Tibial artery (tissue), 4 donors: Measurements from ENCODE around the gene FSIP1.

Experiments
- DNase-seq, 2 donors: peaks; one replicate each; pipeline ENCODE4 v3.0.0-alpha.2; 2019
- H3K27ac ChIP-seq, 2 donors: fragments of 200-600 bp; sonication (generic) in 1 of 2; 1 replicate in 1 of 2; 2 replicates in 1 of 2; pipeline ENCODE4 v1.5.1; 2018 to 2019; ENCODE audit warnings: mild to moderate bottlenecking in 1 of 2
- H3K27me3 ChIP-seq, 2 donors: fragments of 200-600 bp; sonication (generic) in 1 of 2; one replicate each; pipeline versions ENCODE4 v1.5.1 to v1.6.0; 2016 to 2019
- H3K36me3 ChIP-seq, 3 donors: fragments of 200-600 bp; sonication (generic) in 2 of 3; one replicate each; pipeline ENCODE4 v1.5.1; 2016 to 2019; ENCODE audit warnings: mild to moderate bottlenecking in 2 of 3
- H3K4me1 ChIP-seq, 4 donors: fragments of 200-600 bp; sonication (generic) in 2 of 4; 1 replicate in 3 of 4; 2 replicates in 1 of 4; pipeline ENCODE4 v1.5.1; 2016 to 2019
- H3K4me3 ChIP-seq, 2 donors: fragments of 200-600 bp; sonication (generic) in 1 of 2; 1 replicate in 1 of 2; 2 replicates in 1 of 2; pipeline ENCODE4 v1.5.1; 2018 to 2019; ENCODE audit warnings: mild to moderate bottlenecking in 2 of 2
- H3K9me3 ChIP-seq, 3 donors: fragments of 200-600 bp; sonication (generic) in 1 of 3; one replicate each; pipeline ENCODE4 v1.5.1; 2016 to 2019
- intact Hi-C: fragments of 100-400 bp; cut with DNase I; formaldehyde crosslinking; loops from one replicate; pipeline ENCODE4 v1.15.0; 2023; ENCODE audit warnings: low total_unique reads
- TF ChIP-seq, protein P1 (sequence below), 2 experiments: fragments of 200-600 bp in 1 of 2; fragments of 450-650 bp in 1 of 2; IDR thresholded peaks; one replicate each; pipeline ENCODE4 v1.5.1; 2017 to 2019; ENCODE audit warnings: antibody characterized with exemption in 2 of 2, mild to moderate bottlenecking in 1 of 2, moderate library complexity in 1 of 2

FSIP1 gene

DNA sequence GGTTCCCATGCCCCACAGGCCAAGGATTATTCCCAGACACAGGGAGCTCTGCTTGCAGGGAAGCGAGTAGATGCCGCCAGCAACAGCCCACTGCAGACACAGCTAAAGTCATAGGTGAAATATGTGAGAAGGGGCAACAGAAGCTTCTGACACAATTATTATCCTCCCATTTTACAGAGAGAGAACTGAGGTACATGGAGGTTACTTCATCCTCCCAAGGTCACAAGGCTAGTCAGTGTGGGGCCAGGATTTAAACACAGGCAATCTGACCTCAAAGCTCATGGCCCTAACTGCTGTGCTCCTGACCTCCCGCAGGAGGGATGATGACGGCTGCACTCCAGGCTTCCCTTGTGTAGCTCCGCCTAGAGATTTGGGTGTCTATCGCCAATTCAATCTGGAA is 15.7 kb upstream of the FSIP1 start:
- no peaks in the 10 kb centered on the region for H3K27me3 ChIP-seq
- TF ChIP-seq, protein P1, sequence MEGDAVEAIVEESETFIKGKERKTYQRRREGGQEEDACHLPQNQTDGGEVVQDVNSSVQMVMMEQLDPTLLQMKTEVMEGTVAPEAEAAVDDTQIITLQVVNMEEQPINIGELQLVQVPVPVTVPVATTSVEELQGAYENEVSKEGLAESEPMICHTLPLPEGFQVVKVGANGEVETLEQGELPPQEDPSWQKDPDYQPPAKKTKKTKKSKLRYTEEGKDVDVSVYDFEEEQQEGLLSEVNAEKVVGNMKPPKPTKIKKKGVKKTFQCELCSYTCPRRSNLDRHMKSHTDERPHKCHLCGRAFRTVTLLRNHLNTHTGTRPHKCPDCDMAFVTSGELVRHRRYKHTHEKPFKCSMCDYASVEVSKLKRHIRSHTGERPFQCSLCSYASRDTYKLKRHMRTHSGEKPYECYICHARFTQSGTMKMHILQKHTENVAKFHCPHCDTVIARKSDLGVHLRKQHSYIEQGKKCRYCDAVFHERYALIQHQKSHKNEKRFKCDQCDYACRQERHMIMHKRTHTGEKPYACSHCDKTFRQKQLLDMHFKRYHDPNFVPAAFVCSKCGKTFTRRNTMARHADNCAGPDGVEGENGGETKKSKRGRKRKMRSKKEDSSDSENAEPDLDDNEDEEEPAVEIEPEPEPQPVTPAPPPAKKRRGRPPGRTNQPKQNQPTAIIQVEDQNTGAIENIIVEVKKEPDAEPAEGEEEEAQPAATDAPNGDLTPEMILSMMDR (IDR thresholded peaks at IDR 0.05), result no peak
- no peak overlapping the region for H3K27ac ChIP-seq
- H3K36me3 ChIP-seq, result peaks cover 16 to 23% (median 20%) of the 10 kb centered on the region in 3 donors
- H3K4me1 ChIP-seq, result no peaks in the 10 kb centered on the region
- H3K9me3 ChIP-seq, result no peaks in the 10 kb centered on the region
- intact Hi-C loops, result no loop called here
- no peak overlapping the region for H3K4me3 ChIP-seq
- no peak for DNase-seq

DNA sequence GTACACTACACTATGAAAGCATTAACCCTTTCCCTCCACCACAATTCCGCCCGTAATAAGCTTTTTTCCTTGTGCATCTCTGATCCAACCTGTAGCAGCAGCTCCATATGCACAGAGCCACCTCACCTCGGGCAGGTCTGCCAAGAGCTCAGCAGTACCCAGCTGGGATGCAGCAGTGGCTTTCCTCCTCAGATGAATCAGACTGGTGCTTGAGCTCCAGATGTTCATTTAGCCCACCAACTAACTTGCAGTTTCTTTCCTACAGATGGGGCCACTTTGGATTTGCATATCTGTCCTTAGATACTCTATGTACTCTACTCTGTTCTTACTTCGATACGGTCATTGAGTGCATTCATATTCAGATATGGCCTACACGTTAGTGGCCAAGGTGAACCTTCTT is 14.8 kb upstream of the FSIP1 start:
- no peak for DNase-seq
- Histone ChIP-seq H3K4me1 (no peaks in the 10 kb centered on the region), H3K27me3 (no peaks in the 10 kb centered on the region), H3K4me3 (no peak overlapping the region), H3K36me3 (peaks cover 16 to 23% (median 20%) of the 10 kb centered on the region in 3 donors), H3K9me3 (no peaks in the 10 kb centered on the region), H3K27ac (no peak overlapping the region)
- TF ChIP-seq, protein P1 (IDR thresholded peaks at IDR 0.05), result no peak
- intact Hi-C loops, result no loop called here

DNA sequence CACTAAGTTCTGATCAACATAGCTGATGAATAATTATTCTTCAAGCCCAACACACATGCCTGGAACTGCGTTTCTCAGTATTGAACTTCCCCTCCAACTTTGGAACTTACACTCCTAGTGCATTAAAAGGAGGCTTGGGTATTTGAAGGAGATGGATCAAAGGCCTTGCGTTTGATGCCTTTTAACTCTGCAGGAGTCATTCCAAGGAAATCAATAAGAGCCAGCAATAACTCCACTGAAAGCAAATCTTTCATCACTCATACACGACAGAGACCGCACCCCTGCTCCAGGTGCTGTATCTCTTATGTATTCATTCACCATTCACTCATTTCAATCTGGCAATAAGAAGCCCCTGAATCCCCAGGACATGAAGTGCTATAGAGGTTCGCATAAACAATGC is 14.0 kb upstream of the FSIP1 start:
- peaks cover 11 to 19% (median 17%) of the 10 kb centered on the region in 3 donors for H3K36me3 ChIP-seq
- no peaks in the 10 kb centered on the region for H3K4me1 ChIP-seq
- intact Hi-C loops, result no loop called here
- no peaks in the 10 kb centered on the region for H3K27me3 ChIP-seq
- no peak for DNase-seq
- TF ChIP-seq, protein P1 (IDR thresholded peaks at IDR 0.05), result no peak
- H3K4me3 ChIP-seq, result no peak overlapping the region
- no peaks in the 10 kb centered on the region for H3K9me3 ChIP-seq
- H3K27ac ChIP-seq, result no peak overlapping the region

DNA sequence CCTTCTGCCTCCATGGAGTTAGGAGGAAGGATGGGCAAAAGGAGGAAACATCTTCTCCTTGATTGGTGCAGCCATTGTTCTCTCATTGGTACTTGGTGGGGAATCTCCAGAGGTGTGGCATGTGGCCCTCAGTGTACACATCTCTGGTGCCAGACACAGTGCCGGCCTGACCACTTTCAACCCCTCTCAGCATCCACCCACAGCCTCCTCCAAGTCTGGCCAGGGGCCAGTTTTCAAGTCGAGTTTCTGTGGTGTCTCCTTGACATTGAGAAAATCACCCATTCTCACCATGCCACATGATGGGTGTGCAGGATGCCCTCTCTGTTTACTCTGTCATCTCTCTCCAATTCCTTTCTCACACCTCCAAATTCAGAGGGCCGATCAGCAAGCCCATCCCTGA is 12.8 kb upstream of the FSIP1 start:
- H3K27me3 ChIP-seq, result no peaks in the 10 kb centered on the region
- intact Hi-C loops, result no loop called here
- TF ChIP-seq, protein P1 (IDR thresholded peaks at IDR 0.05), result no peak

DNA sequence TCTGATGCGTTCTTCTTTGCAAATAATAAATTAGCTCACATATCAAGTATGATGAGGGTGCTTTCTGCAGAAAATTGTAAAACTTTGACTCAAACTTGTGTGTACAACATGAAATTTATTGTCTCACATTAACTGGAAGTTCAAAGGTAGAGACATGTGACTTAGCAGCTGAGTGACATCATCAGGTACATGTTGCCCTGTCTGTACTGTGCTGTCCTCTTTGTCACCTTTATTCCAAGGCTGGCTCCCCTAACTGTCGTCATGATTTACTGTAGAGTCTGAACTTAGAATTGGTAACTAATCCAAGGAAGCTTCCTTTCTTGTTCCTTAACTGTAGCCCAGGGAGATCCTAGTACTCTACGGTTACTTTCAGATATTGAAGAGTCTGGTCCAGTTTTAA is 12.3 kb upstream of the FSIP1 start:
- Histone ChIP-seq H3K27me3 (no peaks in the 10 kb centered on the region), H3K27ac (no peak overlapping the region), H3K4me1 (no peaks in the 10 kb centered on the region), H3K4me3 (no peak overlapping the region), H3K9me3 (no peaks in the 10 kb centered on the region), H3K36me3 (peaks cover 0 to 7% (median 4%) of the 10 kb centered on the region in 3 donors)
- intact Hi-C loops, result no loop called here
- TF ChIP-seq, protein P1 (IDR thresholded peaks at IDR 0.05), result no peak
- no peak for DNase-seq

More for the DNA sequence above, 12.8 kb upstream of the FSIP1 start:
- H3K27ac ChIP-seq, result no peak overlapping the region
- DNase-seq, result no peak
- no peaks in the 10 kb centered on the region for H3K9me3 ChIP-seq
- H3K36me3 ChIP-seq, result peaks cover under 1 to 9% (median 7%) of the 10 kb centered on the region in 3 donors
- H3K4me1 ChIP-seq, result no peaks in the 10 kb centered on the region
- H3K4me3 ChIP-seq, result no peak overlapping the region

DNA sequence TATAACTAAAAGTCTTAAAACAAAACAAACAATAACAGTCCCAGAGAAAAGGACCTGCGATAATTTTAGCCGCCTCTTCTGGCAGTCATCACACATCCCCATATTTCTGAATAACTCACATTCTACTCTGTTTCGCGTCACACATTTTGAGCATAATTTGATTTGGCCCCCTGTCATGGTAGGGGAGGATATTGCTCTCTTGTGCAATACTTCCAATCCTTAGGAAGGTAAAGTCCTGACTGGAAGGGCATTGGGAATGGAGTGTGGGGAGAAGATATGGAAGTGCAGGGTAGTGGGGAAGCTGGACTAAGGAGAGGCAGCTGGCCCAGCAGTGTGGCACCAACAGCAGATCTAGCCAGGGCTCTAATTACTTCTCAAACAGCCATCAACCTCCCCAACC is 11.3 kb upstream of the FSIP1 start:
- TF ChIP-seq, protein P1 (IDR thresholded peaks at IDR 0.05), result no peak
- intact Hi-C loops, result no loop called here
- Histone ChIP-seq H3K4me3 (no peak overlapping the region), H3K27ac (no peak overlapping the region), H3K27me3 (no peaks in the 10 kb centered on the region), H3K36me3 (peaks cover 0 to 7% (median 0%) of the 10 kb centered on the region in 3 donors), H3K9me3 (no peaks in the 10 kb centered on the region), H3K4me1 (no peaks in the 10 kb centered on the region)
- no peak for DNase-seq
